ENCODE data around the gene PLCB4.

PLCB4 gene

DNA sequence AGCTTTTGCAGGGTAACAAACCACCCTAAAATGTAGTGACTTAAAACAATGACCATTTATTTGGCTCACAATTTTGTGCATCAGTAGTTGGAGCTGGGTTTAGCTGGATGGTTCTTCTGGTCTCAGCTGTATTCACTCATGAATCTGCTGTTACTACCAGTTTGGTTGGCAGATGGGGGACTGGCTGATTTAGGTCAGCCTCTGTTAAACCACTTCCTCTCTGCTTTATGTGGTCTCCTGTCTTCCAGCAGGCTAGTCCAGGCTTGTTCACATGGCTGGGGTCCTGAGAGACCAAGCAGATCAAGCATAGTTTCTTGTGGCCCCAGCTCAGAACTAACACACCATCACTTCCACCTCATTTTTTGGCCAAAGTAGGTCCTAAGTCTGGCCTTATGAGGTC, 378.3 kb downstream of the PLCB4 start:
- DNase-seq (ENCODE audit: low read depth in 2 of 2), result no peak

DNA sequence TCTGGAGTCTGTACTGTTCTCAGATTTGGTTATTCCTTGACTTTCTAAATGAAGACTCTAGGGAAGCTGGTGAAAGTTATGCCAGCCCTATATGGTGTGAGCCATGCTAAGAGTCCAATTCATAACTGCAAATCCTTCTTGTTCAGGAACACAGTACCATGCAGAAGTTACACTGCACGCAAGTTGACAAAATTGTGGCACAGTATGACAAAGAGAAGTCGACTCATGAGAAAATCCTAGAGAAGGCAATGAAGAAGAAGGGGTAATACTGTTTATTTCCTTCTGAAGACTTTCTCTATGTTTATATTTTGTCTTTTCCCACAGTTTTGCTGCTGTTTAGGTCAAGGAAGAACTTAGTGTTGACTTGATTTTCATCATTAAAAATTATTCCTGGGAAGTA, 384.3 kb downstream of the PLCB4 start:
- DNase-seq (ENCODE audit: low read depth in 2 of 2), result no peak

DNA sequence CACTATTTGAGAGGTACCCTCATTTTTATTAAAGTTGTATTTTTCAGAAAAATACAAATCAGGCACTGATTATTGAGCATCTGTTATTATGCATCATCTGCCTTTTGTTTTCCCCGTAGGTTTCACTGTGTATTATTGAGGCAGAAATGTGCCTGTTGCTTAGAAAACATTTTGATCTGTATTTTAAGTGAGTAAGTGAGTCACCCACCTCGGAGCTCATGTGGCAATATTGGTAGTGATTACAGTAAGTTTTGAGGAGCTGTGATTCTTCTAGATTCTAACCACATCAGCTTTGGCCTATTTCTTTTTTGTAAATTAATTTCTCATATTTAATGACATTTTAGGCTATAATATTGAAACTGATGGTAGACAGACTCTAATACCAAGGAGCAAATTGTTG, 385.9 kb downstream of the PLCB4 start:
- no peak for DNase-seq (ENCODE audit: low read depth in 2 of 2)

- no peak for DNase-seq (ENCODE audit: low read depth in 2 of 2)
Observed at GRCh38 chr20:9457136-9457535, 388.2 kb downstream of the PLCB4 start.

GRCh38 chr20:9458138-9458796, 389.4 kb downstream of the PLCB4 start:
- DNase-seq (ENCODE audit: low read depth in 2 of 2), result no peak

DNA sequence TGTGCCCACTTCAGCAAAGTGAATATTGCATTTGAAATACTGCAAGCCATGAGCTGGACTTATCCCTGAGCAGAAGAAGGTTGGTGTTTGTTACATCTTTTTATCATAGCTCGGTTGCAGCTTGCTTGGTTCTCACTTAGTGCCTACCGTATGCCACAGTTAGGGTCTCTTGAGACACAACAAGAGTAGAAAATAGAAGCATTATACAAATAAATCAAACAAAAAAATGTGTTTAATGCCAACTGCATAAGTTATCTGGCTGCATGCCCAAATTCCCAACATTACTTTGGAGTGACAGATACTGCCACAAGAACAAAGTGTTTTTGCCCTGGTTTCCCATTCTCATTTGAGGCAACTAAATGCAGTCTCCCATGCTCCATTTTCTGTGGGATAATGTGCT, 391.6 kb downstream of the PLCB4 start:
- no peak for DNase-seq (ENCODE audit: low read depth in 2 of 2)

GRCh38 chr20:9467995-9468394, 399.1 kb downstream of the PLCB4 start:
- no peak for DNase-seq (ENCODE audit: low read depth in 2 of 2)

DNA sequence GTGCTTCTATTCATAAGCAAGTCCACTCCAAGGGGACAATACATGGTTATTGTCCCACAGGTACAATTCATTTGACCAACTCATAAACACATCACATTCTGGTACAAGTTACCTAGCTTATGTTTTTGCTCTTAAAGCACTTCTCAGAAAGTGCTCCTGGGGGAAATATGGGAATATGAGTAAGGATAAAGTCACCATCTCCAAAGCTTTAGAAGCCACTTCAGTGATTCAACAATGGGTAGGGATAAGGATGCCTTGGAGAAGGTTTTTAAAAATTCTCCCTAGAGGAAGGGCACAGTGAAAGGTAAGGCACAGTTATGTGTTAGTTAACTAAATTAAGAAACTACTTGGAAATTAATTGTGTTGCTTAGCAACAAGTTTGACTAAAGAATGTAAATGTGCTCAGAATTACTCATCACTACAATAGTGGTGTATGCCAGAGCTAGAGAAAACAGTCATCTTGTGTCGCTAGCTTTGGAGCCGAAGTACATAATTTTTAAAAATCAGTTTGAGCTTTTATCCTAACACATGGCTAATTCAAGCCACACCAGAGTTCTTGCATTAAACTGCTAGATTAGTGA, 406.0 kb downstream of the PLCB4 start:
- no peak for DNase-seq (ENCODE audit: low read depth in 2 of 2)

- no peak for DNase-seq (ENCODE audit: low read depth in 2 of 2)
Observed at GRCh38 chr20:9475456-9475855, 406.6 kb downstream of the PLCB4 start.

DNA sequence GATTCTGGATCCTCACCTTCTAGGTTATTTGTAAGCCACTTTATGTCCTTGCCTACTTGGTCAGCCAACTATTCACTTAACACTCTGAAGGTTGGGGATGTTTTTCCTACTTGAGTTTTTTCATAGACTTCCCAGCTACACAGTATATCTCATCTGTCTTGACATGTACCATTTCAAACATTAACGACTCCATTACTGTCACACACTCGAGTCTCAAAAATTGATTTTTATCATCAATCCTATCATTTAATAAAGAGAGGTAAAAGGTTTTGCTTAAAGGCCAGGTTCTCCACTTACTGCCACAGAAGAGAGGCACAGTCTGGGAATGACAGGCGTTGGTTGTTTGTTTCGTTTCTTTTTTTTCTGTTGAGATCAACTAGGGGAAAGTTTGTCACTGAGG, 407.3 kb downstream of the PLCB4 start:
- DNase-seq (ENCODE audit: low read depth in 2 of 2), result no peak

DNA sequence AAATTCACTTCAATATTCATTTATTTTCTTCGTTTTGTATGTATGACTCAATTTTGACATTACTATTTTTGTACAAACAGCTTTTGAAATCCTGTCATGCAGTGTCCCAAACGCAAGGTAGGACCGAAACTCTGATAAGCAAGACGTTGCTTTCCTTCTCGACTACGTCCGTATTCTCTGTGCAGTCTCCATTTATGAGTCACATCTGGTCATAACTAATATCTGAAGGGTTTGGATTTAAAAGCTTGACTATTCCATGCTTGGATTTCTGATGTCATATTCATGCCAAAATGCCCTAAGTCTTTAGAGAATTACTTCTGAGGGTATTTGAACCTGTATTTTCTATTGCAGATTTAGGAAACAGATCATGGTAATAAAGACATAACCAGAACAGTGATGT, 407.8 kb downstream of the PLCB4 start:
- DNase-seq (ENCODE audit: low read depth in 2 of 2), result no peak

DNA sequence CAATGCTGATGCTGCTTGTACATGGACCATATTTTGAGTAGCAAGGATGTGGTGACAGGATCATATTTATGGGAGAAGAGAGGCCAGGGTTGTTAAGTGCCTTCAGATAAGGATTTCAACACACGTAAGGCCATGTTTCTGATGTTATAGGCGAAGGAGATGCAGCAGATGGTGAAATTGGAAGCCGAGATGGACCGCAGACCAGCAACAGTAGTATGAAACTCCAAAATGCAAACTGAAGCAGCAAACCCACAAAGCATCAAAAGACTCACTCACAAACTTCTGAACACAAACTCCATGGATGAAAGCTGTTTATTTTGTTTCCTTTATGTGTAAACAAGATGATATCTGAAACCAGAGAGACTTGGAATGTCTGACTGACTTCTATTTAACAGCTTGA, 409.9 kb downstream of the PLCB4 start:
- DNase-seq (ENCODE audit: low read depth in 2 of 2), result no peak

DNA sequence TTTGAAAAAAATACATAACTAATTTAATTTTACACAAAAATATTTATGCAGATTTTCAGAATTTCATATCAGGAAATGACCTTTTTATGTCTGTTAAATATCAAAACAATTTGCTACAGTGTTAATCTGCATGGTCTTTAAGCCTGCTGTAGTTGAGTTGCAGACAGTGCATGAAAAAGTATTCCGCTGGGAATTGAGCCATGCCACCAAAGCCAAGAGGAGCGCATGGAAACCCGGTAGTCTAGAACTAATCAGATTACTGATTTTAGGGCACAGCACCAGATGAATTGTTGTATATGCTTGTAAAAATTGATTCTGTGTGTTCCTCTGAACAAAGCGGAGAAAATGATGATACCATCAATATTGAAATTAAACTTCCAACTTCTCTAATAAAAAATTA, 411.2 kb downstream of the PLCB4 start:
- no peak for DNase-seq (ENCODE audit: low read depth in 2 of 2)

- DNase-seq (ENCODE audit: low read depth in 2 of 2), result no peak
Observed at GRCh38 chr20:9482180-9482579, 413.3 kb downstream of the PLCB4 start.

GRCh38 chr20:9483131-9483530, 414.2 kb downstream of the PLCB4 start:
- no peak for DNase-seq (ENCODE audit: low read depth in 2 of 2)

DNA sequence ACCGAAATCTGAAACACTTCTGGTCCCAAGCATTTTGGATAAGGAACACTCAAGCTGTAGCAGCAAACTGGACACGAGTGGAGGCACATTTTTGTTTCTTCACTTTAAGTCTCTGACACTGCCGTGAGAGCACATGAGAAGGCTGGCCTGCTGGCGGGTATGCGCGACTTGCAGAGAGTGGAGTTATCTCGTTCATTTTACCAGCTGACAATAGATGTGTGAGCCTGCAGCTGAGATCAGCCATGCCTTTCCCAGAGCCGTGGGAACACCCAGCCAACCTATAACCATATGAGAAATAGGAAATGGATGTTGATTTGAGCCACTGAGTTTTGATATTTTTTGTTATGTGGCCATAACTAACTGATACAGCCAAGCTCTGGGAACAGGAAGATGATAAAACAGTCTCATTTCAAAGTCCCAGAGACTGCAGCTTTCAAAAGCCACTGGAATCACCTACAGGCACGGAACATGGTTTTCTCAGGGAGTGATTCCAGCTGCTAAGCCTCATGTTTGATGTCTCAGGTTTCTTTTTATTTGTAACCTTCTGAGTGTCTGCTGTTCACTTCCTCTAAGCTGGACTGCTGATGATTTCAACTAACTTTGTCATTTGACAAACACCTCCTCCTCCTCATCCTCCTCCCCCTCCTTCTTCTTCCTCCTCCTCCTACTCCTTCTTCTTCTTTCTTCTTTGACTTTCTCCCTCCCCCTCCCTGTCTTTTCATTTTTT, 416.9 kb downstream of the PLCB4 start:
- no peak for DNase-seq (ENCODE audit: low read depth in 2 of 2)

GRCh38 chr20:9487231-9487630, 418.3 kb downstream of the PLCB4 start:
- DNase-seq (ENCODE audit: low read depth in 2 of 2), result no peak

DNA sequence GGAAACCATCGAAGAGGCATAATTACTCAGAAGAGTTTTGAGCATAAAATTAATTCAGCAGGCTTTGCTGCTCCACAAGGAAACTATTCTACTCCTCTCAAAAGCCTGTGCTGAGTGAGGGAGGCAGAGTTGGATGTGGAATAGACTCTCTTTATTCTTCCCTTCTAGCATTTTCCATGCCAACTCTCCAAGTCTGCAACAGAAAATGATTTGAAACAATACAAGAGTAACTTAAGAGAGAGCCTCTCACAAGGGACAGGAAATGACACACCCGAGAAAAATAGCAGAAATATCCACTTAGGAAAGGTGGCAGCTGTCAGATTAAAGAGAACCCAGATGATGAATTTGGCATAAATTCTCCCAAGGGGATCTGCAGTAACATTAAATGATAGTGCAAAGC, 419.2 kb downstream of the PLCB4 start:
- DNase-seq (ENCODE audit: low read depth in 2 of 2), result no peak

DNA sequence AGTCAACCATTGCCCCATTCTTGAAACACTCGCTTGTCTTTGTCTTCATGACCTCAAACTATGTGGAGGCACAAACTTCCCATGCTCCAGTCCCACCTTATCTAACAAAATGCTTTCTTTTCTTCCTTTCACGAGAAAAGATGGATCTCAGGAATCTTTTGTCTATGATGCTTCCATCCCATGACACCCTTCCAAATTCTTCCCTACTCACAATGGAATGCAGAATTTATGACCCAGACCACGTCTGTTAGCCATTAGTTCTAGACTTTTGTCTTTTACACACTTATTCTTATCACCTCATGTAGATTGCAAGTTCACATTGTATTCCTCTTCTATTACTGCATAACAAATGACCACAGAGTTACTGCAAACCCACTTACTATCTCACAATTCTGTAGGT, 421.3 kb downstream of the PLCB4 start:
- no peak for DNase-seq (ENCODE audit: low read depth in 2 of 2)

DNA sequence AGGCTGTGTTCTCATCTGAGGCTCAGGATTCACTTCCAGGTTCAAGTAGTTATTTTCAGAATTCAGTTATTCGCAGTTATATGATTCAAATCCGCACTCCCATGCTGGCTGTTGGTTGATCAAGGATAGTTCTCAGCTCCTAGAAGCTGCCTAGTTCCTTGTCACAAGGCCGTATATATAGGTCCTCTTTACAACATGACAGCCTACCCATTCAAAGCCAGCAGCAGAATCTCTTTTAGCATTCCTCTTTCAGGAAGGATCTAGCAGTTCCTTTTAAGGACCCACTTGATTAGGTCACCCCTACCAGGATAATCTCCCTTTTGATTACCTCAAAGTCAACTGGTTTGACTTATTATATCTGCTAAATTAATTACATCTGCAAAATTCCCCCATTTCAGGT, 421.7 kb downstream of the PLCB4 start:
- no peak for DNase-seq (ENCODE audit: low read depth in 2 of 2)

DNA sequence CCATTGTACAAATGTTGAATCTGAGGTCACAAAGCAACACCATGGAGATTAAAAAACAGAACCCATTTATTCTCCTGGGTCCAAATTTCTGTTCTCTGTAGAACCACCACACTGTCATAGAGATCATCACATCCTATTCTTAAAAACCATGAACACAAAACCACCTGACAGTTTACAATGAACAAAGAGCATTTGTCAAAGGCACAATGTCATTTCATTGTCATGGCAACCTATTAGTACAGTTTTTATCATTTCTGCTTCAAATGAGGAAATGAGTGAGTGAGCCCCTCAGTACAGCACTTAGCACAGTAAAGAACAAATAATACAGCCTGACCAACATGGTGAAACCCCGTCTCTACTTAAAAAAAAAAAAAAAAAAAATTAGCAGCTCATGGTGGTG, 422.4 kb downstream of the PLCB4 start:
- no peak for DNase-seq (ENCODE audit: low read depth in 2 of 2)

DNA sequence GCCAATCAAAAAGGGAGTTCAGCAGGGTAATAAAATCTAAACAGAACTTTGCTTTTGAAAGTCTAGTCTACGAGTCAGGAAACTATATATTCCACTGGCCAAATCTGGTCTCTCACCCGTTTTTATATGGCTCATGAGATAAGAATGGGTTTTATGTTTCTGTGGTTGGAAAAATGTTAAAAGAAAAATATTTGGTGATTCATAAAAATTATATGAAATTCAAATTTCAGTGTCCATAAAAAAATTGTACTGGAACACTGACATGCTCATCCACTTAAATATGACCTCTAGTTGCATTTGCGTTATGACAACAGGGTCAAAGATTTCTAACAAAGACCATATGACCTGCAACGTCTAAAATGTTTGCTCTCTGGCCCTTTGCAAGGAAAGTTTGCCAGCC, 423.2 kb downstream of the PLCB4 start:
- DNase-seq (ENCODE audit: low read depth in 2 of 2), result no peak

GRCh38 chr20:9493803-9494202, 424.9 kb downstream of the PLCB4 start:
- no peak for DNase-seq (ENCODE audit: low read depth in 2 of 2)

Data from stimulated activated CD8-positive, alpha-beta memory T cell treated with anti-CD3 and anti-CD28 coated beads, Interleukin-2, amount 100 ng/mL, for 48 hours (primary cell).